Neuronal stem cell (in vitro differentiated cells): ENCODE results near the gene SUCLG2.

ENCODE experiments used
- DNase-seq: peaks from one replicate; pipeline ENCODE4 v3.0.0-alpha.2; 2013; ENCODE audit warnings: low spot score
- H2AFZ ChIP-seq: one replicate; pipeline ENCODE4 v1.6.1; 2013; ENCODE audit warnings: mild to moderate bottlenecking, low read length, inconsistent platforms
- H2AK5ac ChIP-seq: 2 replicates; pipeline ENCODE4 v1.6.1; 2013; ENCODE audit warnings: low read depth, mild to moderate bottlenecking, inconsistent platforms, low read length, moderate library complexity, mixed read lengths
- H2BK120ac ChIP-seq: 2 replicates; pipeline ENCODE4 v1.6.1; 2013; ENCODE audit warnings: low read depth, mild to moderate bottlenecking, inconsistent platforms, low read length, moderate library complexity, mixed read lengths
- H2BK12ac ChIP-seq: one replicate; pipeline ENCODE4 v1.6.1; 2013; ENCODE audit warnings: low read length, inconsistent platforms
- H2BK15ac ChIP-seq: 2 replicates; pipeline ENCODE4 v1.6.1; 2013; ENCODE audit warnings: mild to moderate bottlenecking, low read length, inconsistent platforms, mixed read lengths
- H2BK5ac ChIP-seq: one replicate; pipeline ENCODE4 v1.6.1; 2013; ENCODE audit warnings: inconsistent platforms, mild to moderate bottlenecking, low read length, moderate library complexity
- H3K14ac ChIP-seq: one replicate; pipeline ENCODE4 v1.6.1; 2013; ENCODE audit warnings: low read length, inconsistent platforms
- H3K18ac ChIP-seq: 2 replicates; pipeline ENCODE4 v1.6.1; 2013; ENCODE audit warnings: low read length, inconsistent platforms
- H3K23ac ChIP-seq: 2 replicates; pipeline ENCODE4 v1.6.1; 2013; ENCODE audit warnings: low read depth, mild to moderate bottlenecking, mixed read lengths, low read length, inconsistent platforms; ENCODE audit not compliant: poor library complexity
- H3K27ac ChIP-seq: replicated peaks from 3 replicates; pipeline ENCODE4 v1.5.1; 2013; ENCODE audit warnings: low read length, inconsistent platforms
- H3K27me3 ChIP-seq, 3 experiments: 2 replicates each; pipeline ENCODE4 v1.6.1; 2013; ENCODE audit warnings: low read length in 3 of 3, mild to moderate bottlenecking in 2 of 3, inconsistent platforms in 1 of 3, low read depth in 1 of 3, mixed read lengths in 1 of 3, moderate library complexity in 1 of 3; ENCODE audit not compliant: control insufficient read depth in 3 of 3, insufficient read depth in 3 of 3
- H3K36me3 ChIP-seq, 2 donors: replicated peaks in 1 of 2; 2 replicates each; pipeline ENCODE4 v1.6.1; 2013; ENCODE audit warnings: low read length in 2 of 2; ENCODE audit not compliant: control insufficient read depth in 2 of 2, insufficient read depth in 2 of 2
- H3K4ac ChIP-seq: 2 replicates; pipeline ENCODE4 v1.6.1; 2013; ENCODE audit warnings: inconsistent platforms, mild to moderate bottlenecking, low read length, moderate library complexity
- H3K4me1 ChIP-seq, 2 donors: 1 replicate in 1 of 2; 2 replicates in 1 of 2; pipeline ENCODE4 v1.6.1; 2013; ENCODE audit warnings: low read length in 2 of 2, low read depth in 1 of 2; ENCODE audit not compliant: control insufficient read depth in 2 of 2, insufficient read depth in 1 of 2
- H3K4me2 ChIP-seq: one replicate; pipeline ENCODE4 v1.6.1; 2013; ENCODE audit warnings: mild to moderate bottlenecking, low read length, inconsistent platforms; ENCODE audit not compliant: insufficient read depth, poor library complexity, severe bottlenecking
- H3K4me3 ChIP-seq, 2 donors: 2 replicates each; pipeline ENCODE4 v1.5.1; 2013; ENCODE audit warnings: low read length in 2 of 2, mild to moderate bottlenecking in 2 of 2, inconsistent platforms in 1 of 2, moderate library complexity in 1 of 2
- H3K79me1 ChIP-seq: one replicate; pipeline ENCODE4 v1.6.1; 2013; ENCODE audit warnings: low read depth, mild to moderate bottlenecking, inconsistent platforms, low read length, moderate library complexity
- H3K9ac ChIP-seq: one replicate; pipeline ENCODE4 v1.6.1; 2013; ENCODE audit warnings: mild to moderate bottlenecking, low read depth, low read length, inconsistent platforms; ENCODE audit not compliant: poor library complexity
- H3K9me3 ChIP-seq, 2 donors: replicated peaks in 1 of 2; 2 replicates each; pipeline versions ENCODE3 to v1.6.1; 2013; ENCODE audit warnings: low read length in 2 of 2, mild to moderate bottlenecking in 2 of 2, inconsistent platforms in 1 of 2, low read depth in 1 of 2, mixed read lengths in 1 of 2, moderate library complexity in 1 of 2; ENCODE audit not compliant: control insufficient read depth in 2 of 2, insufficient read depth in 1 of 2
- H4K8ac ChIP-seq: one replicate; pipeline ENCODE4 v1.6.1; 2013; ENCODE audit warnings: low read depth, mild to moderate bottlenecking, inconsistent platforms, low read length, moderate library complexity
- H4K91ac ChIP-seq: one replicate; pipeline ENCODE4 v1.6.1; 2013; ENCODE audit warnings: low read length, low read depth, mild to moderate bottlenecking, inconsistent platforms; ENCODE audit not compliant: poor library complexity
- WGBS, 2 donors: extraction: QIAGEN DNeasy Blood & Tissue Kit; methylation state at CpG; one replicate each; pipeline ENCODE4 v1.1.7; 2013; ENCODE audit warnings: missing lambda C conversion rate in 2 of 2, mixed read lengths in 1 of 2; ENCODE audit not compliant: insufficient read length in 2 of 2, insufficient replicate concordance in 1 of 2; ENCODE audit errors: extremely low coverage in 2 of 2; 5-methylcytosine and 5-hydroxymethylcytosine counted together

Gene SUCLG2

DNA sequence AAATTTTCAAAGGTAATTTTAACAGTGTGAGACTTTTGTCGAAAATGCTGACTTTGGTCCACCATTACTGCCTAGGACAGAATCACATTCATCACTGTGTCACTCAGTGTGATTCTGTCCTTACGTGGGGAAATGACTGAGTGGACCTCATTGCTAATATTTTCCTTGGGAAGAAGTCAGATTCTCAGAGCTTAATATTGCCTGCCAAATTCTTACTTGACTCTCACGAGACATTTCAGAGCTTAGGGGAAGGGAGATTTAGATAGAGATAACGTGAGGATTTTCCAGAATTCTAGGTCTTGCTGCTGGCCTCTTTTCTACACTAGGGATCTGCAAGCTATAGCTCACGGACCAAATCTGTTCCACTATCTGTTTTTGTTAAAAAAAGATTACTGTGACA lies 270.4 kb downstream of the SUCLG2 start:
- Histone ChIP-seq H3K4ac (no peak overlapping the region), H3K23ac (no peak overlapping the region), H3K36me3 (no peaks in the 10 kb centered on the region), H2BK12ac (no peak overlapping the region), H3K18ac (no peak overlapping the region), H3K9me3 (no peaks in the 10 kb centered on the region), H3K4me3 (no peak overlapping the region), H3K79me1 (no peaks in the 10 kb centered on the region), H3K27me3 (no peaks in the 10 kb centered on the region), H2AFZ (no peak overlapping the region), H2BK120ac (no peak overlapping the region), H3K14ac (no peak overlapping the region), H3K27ac (no peak overlapping the region), H4K91ac (no peak overlapping the region), H2AK5ac (no peak overlapping the region), H3K4me1 (no peaks in the 10 kb centered on the region), H3K9ac (no peak overlapping the region), H2BK5ac (no peak overlapping the region), H2BK15ac (no peak overlapping the region), H3K4me2 (no peak overlapping the region), H4K8ac (no peak overlapping the region)
- no peak for DNase-seq
- WGBS, 2 donors = no CpG with 5 or more reads among the region's 5 CpGs

DNA sequence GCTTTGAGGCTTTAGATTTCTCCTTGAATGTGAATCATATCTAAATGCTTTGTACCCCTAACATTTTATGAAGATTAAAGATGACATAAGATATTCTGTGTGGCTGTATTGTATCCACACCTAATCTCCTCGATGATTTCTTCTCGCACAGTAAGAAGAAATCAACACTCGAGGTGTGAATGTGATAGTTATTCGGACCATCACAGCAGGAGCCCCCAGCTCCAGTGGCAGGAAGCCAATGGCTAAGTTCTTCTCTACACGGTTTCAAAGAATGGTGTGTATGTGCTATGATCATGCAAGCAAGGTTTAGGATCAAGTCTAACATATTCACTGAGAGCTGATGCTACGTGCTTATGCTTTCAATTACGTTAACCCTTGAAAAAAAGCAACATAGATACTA lies 271.0 kb downstream of the SUCLG2 start:
- H3K36me3 ChIP-seq = no peaks in the 10 kb centered on the region
- no peak overlapping the region for H4K8ac ChIP-seq
- no peak overlapping the region for H2BK15ac ChIP-seq
- no peaks in the 10 kb centered on the region for H3K79me1 ChIP-seq
- H2AFZ ChIP-seq = no peak overlapping the region
- no peak overlapping the region for H2BK120ac ChIP-seq
- H2BK12ac ChIP-seq = no peak overlapping the region
- no peak overlapping the region for H2AK5ac ChIP-seq
- DNase-seq = no peak
- no peak overlapping the region for H3K4ac ChIP-seq
- no peak overlapping the region for H3K9ac ChIP-seq
- no peak overlapping the region for H3K23ac ChIP-seq
- no peak overlapping the region for H3K27ac ChIP-seq
- no CpG with 5 or more reads among the region's 7 CpGs for WGBS, 2 donors
- no peaks in the 10 kb centered on the region for H3K27me3 ChIP-seq
- no peak overlapping the region for H4K91ac ChIP-seq
- H3K4me3 ChIP-seq = no peak overlapping the region
- no peak overlapping the region for H2BK5ac ChIP-seq
- no peaks in the 10 kb centered on the region for H3K4me1 ChIP-seq
- no peak overlapping the region for H3K14ac ChIP-seq
- no peak overlapping the region for H3K18ac ChIP-seq
- H3K4me2 ChIP-seq = no peak overlapping the region
- no peaks in the 10 kb centered on the region for H3K9me3 ChIP-seq

DNA sequence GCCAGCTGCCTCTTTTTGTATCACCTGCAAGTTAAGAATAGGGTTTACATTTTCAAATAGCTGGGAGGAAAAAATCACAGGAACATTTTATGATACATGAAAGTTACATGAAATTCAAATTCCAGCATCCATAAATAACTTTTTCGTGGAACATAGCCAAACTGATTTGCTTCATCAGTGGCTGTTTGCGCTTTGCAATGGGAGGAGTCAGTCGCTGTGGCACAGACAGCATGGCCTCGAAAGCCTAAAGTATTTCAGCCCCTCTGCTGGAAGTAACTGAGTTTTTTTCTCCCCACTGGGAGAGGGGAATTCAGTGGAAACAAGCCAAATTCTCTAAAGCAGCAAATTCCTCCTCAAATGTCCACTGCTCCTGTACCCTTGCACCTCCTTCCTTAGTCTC lies 271.9 kb downstream of the SUCLG2 start:
- no peak for DNase-seq
- no peaks in the 10 kb centered on the region for H3K9me3 ChIP-seq

DNA sequence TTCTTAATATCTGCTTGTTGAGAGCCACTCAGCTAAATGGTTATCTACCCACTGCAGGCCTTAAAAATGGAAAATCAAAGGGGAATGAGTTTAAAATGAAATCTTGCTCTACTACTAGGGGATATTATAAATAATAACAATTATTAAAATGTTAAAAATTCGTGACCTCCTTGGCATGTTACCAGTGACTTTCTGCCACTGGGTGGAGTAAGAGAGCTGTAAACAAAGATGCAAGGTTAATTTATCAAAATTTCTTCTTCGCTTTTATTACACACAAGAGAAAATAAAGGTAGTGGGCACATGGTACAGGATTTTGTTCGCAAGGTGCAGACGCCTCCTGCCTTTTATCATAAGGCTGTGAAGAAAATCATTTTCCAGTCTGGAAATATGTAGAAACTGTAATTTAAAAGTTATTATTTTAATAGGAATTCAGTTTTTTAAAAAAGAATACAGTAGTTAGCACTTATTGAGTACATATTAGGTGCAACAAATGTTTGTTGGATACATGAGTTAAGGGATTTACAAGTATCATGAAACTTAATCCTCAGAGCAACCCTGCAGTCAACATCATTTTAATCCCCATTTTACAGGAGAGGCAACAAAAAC lies 272.6 kb downstream of the SUCLG2 start:
- Histone ChIP-seq H3K18ac (no peak overlapping the region), H3K4me1 (no peaks in the 10 kb centered on the region), H2BK15ac (no peak overlapping the region), H3K4me3 (no peak overlapping the region), H3K27me3 (no peaks in the 10 kb centered on the region), H3K27ac (no peak overlapping the region), H2AK5ac (no peak overlapping the region), H4K91ac (no peak overlapping the region), H3K9me3 (no peaks in the 10 kb centered on the region), H3K23ac (no peak overlapping the region), H3K14ac (no peak overlapping the region), H3K4me2 (no peak overlapping the region), H3K36me3 (no peaks in the 10 kb centered on the region), H4K8ac (no peak overlapping the region), H2BK5ac (no peak overlapping the region), H3K4ac (no peak overlapping the region), H3K79me1 (no peaks in the 10 kb centered on the region), H3K9ac (no peak overlapping the region), H2AFZ (no peak overlapping the region), H2BK12ac (no peak overlapping the region), H2BK120ac (no peak overlapping the region)
- DNase-seq = peak; percentile 23
- WGBS, 2 donors = no CpG with 5 or more reads among the region's 4 CpGs

More for the DNA sequence above, 271.9 kb downstream of the SUCLG2 start:
- Histone ChIP-seq H3K27me3 (no peaks in the 10 kb centered on the region), H2BK12ac (no peak overlapping the region), H2BK15ac (no peak overlapping the region), H4K8ac (no peak overlapping the region), H3K27ac (no peak overlapping the region), H4K91ac (no peak overlapping the region), H3K36me3 (no peaks in the 10 kb centered on the region), H2AFZ (no peak overlapping the region), H3K79me1 (no peaks in the 10 kb centered on the region), H2BK120ac (no peak overlapping the region), H3K4ac (no peak overlapping the region), H3K4me3 (no peak overlapping the region), H2BK5ac (no peak overlapping the region), H3K14ac (no peak overlapping the region), H3K9ac (no peak overlapping the region), H3K23ac (no peak overlapping the region), H2AK5ac (no peak overlapping the region), H3K4me2 (no peak overlapping the region), H3K4me1 (no peaks in the 10 kb centered on the region), H3K18ac (no peak overlapping the region)
- WGBS, 2 donors = no CpG with 5 or more reads among the region's 4 CpGs
